ENCODE results near the gene ATF4. TPM values are rescaled to one million over a fixed set of nuclear protein-coding genes. Genes with fewer than 3 reads are reported as not detected.

ATF4 gene
- polyA plus RNA-seq, 1 experiment = 886 TPM

- no peak overlapping the region for H3K4me3 ChIP-seq (ENCODE audit: low read depth, low read length)
- no peak for DNase-seq (ENCODE audit: low read depth)
- TF ChIP-seq CTCF (IDR thresholded peaks at IDR 0.05; ENCODE audit: insufficient read depth, low read depth, low read length) = no peak
- ChIA-PET CTCF (interaction anchor here (0.6 to 3.6 kb wide), 7 partner anchors 16 to 376 kb away, joined by 3 to 20 read pairs (median 3); no protein-coding TSS in a partner anchor), POLR2A (no interaction called here)
- H3K27me3 ChIP-seq (ENCODE audit: control insufficient read depth, insufficient read depth, low read length) = peaks cover 1% of the 10 kb centered on the region; the same call in 1 of the 2 replicates
- no peaks in the 10 kb centered on the region for H3K36me3 ChIP-seq (ENCODE audit: control insufficient read depth, insufficient read depth, low read length)
These were observed 22.0 kb upstream of the ATF4 start for GRCh38 chr22:39498368-39498767.

- H3K4me3 ChIP-seq (ENCODE audit: low read depth, low read length) = no peak overlapping the region
- H3K27me3 ChIP-seq (ENCODE audit: control insufficient read depth, insufficient read depth, low read length) = peaks cover 1% of the 10 kb centered on the region; the same call in 1 of the 2 replicates
- ChIA-PET POLR2A (no interaction called here), CTCF (interaction anchor here (0.6 to 3.6 kb wide), 5 partner anchors 16 to 376 kb away, joined by 3 to 20 read pairs (median 4); no protein-coding TSS in a partner anchor)
- H3K36me3 ChIP-seq (ENCODE audit: control insufficient read depth, insufficient read depth, low read length) = no peaks in the 10 kb centered on the region
- no peak for DNase-seq (ENCODE audit: low read depth)
- TF ChIP-seq CTCF (IDR thresholded peaks at IDR 0.05; ENCODE audit: insufficient read depth, low read depth, low read length) = no peak
These were observed 21.6 kb upstream of the ATF4 start for GRCh38 chr22:39498802-39499201.

GRCh38 chr22:39500101-39500500, 20.3 kb upstream of the ATF4 start:
- no peak for DNase-seq (ENCODE audit: low read depth)
- TF ChIP-seq CTCF (IDR thresholded peaks at IDR 0.05; ENCODE audit: insufficient read depth, low read depth, low read length) = no peak
- peaks cover 8% of the 10 kb centered on the region for H3K36me3 ChIP-seq (ENCODE audit: control insufficient read depth, insufficient read depth, low read length)
- peaks cover 1% of the 10 kb centered on the region; the same call in 1 of the 2 replicates for H3K27me3 ChIP-seq (ENCODE audit: control insufficient read depth, insufficient read depth, low read length)
- no peak overlapping the region for H3K4me3 ChIP-seq (ENCODE audit: low read depth, low read length)
- CTCF ChIA-PET = interaction anchor here (1.2 kb wide), 2 partner anchors 24 to 63 kb away, joined by 3 read pairs; no protein-coding TSS in a partner anchor
- POLR2A ChIA-PET = no interaction called here

- CTCF ChIA-PET = interaction anchor here (1.1 to 2.1 kb wide), 8 partner anchors 8 to 523 kb away, joined by 3 to 7 read pairs (median 5); partner anchors contain the start of gene ATF4
- DNase-seq (ENCODE audit: low read depth) = no peak
- Histone ChIP-seq H3K4me3 (ENCODE audit: low read depth, low read length) (peak overlapping the region; percentile 77), H3K27me3 (ENCODE audit: control insufficient read depth, insufficient read depth, low read length) (peaks cover 1% of the 10 kb centered on the region; the same call in 1 of the 2 replicates), H3K36me3 (ENCODE audit: control insufficient read depth, insufficient read depth, low read length) (peaks cover 16% of the 10 kb centered on the region)
- no peak for TF ChIP-seq CTCF (IDR thresholded peaks at IDR 0.05; ENCODE audit: insufficient read depth, low read depth, low read length)
- POLR2A ChIA-PET = interaction anchor here (0.6 to 1.5 kb wide), 3 partner anchors 8 to 21 kb away, joined by 3 to 12 read pairs (median 4); partner anchors contain the start of gene ATF4
These were observed 18.7 kb upstream of the ATF4 start for GRCh38 chr22:39501644-39502108.

GRCh38 chr22:39502109-39502788, 18.1 kb upstream of the ATF4 start, which contains the start of gene MIEF1:
TSS of gene MIEF1 (plus strand) at chr22:39502290. CDS start at chr22:39511295, 9,005 bp downstream.
- Histone ChIP-seq H3K4me3 (ENCODE audit: low read depth, low read length) (peak within 1 kb of the TSS; percentile 77), H3K27me3 (ENCODE audit: control insufficient read depth, insufficient read depth, low read length) (peaks cover 1% of the 10 kb centered on the region; the same call in 1 of the 2 replicates), H3K36me3 (ENCODE audit: control insufficient read depth, insufficient read depth, low read length) (peaks cover 16% of the 10 kb centered on the region)
- ChIA-PET POLR2A (interaction anchor here (0.6 to 1.5 kb wide), 4 partner anchors 8 to 184 kb away, joined by 3 to 12 read pairs (median 4); partner anchors contain the start of gene ATF4), CTCF (interaction anchor here (0.6 to 2.1 kb wide), 8 partner anchors 8 to 522 kb away, joined by 3 to 7 read pairs (median 5); partner anchors contain the start of gene ATF4)
- DNase-seq (ENCODE audit: low read depth) = peak; percentile 70
- no peak; the same call in 1 of the 2 replicates for TF ChIP-seq CTCF (IDR thresholded peaks at IDR 0.05; ENCODE audit: insufficient read depth, low read depth, low read length)
